Gastrocnemius medialis (tissue), 4 donors: ENCODE measurements around the gene RAD51B.

Source experiments
- POLR2A ChIP-seq, 2 donors: fragments of 450-650 bp; IDR thresholded peaks; one replicate each; pipeline ENCODE4 v1.6.1; 2017; ENCODE audit warnings: antibody characterized with exemption in 2 of 2, mild to moderate bottlenecking in 2 of 2, moderate library complexity in 2 of 2
- TF ChIP-seq, protein P1 (sequence below), 5 experiments: fragments of 450-650 bp in 3 of 5; fragments of 200-600 bp in 2 of 5; sonication (generic) in 2 of 5; IDR thresholded peaks in 4 of 5; conservative IDR thresholded peaks in 1 of 5; 1 replicate in 4 of 5; 2 replicates in 1 of 5; pipeline ENCODE4 v1.5.1; 2016 to 2019; ENCODE audit warnings: antibody characterized with exemption in 5 of 5, mild to moderate bottlenecking in 3 of 5, moderate library complexity in 3 of 5

DNA sequence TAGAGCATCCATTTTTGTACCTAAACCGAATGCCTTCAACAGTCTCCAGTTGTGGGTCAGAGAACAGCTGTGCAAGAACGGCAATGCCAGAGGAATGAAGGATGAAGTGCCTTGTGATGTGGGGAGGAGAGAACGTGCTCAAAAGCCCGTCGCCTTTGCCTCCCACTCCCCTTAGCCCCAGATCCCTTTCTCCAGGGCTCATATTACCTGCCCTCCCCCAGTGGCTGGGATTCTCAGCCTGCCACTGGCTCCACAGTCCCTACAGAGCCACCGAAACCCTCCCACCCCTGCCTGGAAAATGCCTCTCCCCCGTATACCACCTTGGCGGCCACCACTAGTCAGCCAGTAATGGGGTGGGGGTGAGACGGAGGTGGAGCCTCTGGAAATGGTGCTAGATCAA lies 814.8 kb downstream of the RAD51B start:
- TF ChIP-seq, protein P1, sequence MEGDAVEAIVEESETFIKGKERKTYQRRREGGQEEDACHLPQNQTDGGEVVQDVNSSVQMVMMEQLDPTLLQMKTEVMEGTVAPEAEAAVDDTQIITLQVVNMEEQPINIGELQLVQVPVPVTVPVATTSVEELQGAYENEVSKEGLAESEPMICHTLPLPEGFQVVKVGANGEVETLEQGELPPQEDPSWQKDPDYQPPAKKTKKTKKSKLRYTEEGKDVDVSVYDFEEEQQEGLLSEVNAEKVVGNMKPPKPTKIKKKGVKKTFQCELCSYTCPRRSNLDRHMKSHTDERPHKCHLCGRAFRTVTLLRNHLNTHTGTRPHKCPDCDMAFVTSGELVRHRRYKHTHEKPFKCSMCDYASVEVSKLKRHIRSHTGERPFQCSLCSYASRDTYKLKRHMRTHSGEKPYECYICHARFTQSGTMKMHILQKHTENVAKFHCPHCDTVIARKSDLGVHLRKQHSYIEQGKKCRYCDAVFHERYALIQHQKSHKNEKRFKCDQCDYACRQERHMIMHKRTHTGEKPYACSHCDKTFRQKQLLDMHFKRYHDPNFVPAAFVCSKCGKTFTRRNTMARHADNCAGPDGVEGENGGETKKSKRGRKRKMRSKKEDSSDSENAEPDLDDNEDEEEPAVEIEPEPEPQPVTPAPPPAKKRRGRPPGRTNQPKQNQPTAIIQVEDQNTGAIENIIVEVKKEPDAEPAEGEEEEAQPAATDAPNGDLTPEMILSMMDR (IDR thresholded peaks at IDR 0.05 in 4 of 5, conservative IDR thresholded peaks at IDR 0.05 in 1 of 5): no peak
- TF ChIP-seq POLR2A (IDR thresholded peaks at IDR 0.05): no peak
